CD1c-positive myeloid dendritic cell (primary cell): ENCODE data around the gene EXOC2.
A peak's percentile ranks its signal among the peaks of the same experiment; 100 is the strongest.
"Not testable (repeated sequence)": the region's sequence is repeated elsewhere in the genome, so short reads cannot be mapped to it uniquely, and the experiment has no call there.

Experiments used
- DNase-seq: peaks from one replicate; pipeline ENCODE4 v3.0.0-alpha.2; 2016; ENCODE audit errors: extremely low spot score

The EXOC2 gene

DNA sequence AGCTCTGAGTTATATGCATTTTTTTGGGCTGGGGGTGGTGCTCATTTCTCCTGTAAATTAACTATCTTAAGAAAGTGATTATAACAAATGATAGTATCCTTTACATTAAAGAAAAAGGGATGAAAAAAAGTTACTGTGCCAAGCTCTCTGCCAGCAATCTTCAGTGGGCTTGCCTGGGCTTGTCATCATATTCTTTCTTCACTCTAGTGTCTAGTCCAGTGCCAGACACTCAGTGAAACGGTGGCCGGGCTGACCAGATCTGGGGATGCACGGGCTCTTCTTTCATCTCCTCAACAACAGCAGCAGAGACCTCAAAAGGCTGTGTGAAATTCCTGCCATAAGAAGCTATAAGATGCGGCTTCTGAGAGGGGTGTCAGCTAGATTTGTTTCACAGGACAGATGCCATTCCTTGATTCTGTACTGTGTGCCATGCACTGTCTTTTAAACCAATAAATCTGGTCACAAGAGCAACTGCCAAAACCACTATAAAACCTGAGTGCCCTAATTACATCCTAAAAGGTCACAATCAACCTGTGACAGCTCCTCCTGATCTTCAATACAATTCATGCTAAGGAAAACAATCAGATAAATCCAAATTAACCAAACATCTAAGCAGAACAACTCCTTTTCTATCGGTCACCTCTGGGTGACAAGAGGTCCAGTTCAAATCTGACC, 12.1 kb downstream of the EXOC2 start:
- DNase-seq: no peak

GRCh38 chr6:680251-680650, 12.7 kb downstream of the EXOC2 start:
- no peak for DNase-seq

DNA sequence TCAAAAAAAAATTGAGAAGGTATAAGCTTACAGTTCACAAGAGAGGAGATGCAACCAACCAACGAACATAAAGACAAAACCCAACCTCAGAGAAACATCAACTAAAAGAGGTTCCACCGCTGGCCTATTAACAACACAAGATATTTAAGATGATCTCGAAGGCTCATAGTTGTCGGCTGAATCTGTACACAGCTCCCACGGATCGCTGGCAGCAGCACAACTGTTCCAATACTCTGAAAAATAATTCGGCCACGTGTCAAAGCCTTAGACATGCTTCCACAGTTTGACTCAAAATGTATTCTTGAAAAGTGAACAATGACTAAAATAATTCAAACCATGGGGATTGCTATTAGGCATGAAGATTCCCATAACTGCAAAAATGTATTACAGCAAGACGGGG, 13.7 kb downstream of the EXOC2 start:
- no peak for DNase-seq

DNA sequence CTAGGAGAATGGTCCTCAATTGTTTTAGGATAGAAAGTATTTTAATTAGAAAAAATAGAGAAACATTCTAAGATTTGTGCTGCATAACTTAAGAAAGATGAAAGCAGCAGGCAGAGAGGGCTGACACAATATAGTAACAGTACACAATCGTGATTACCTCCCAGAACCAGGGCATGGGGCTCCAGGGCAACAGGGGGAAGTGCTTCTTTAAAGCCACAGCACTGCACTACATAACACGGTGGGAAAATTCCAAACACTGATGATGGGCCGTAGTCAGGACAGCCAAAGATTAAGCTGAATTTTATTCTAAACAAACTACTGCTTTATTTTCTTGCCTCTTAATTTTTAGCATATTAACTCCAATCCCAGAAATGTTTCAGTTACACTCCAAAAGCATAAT, 14.4 kb downstream of the EXOC2 start:
- DNase-seq: no peak

GRCh38 chr6:677919-678318, 15.0 kb downstream of the EXOC2 start:
- DNase-seq: no peak

DNA sequence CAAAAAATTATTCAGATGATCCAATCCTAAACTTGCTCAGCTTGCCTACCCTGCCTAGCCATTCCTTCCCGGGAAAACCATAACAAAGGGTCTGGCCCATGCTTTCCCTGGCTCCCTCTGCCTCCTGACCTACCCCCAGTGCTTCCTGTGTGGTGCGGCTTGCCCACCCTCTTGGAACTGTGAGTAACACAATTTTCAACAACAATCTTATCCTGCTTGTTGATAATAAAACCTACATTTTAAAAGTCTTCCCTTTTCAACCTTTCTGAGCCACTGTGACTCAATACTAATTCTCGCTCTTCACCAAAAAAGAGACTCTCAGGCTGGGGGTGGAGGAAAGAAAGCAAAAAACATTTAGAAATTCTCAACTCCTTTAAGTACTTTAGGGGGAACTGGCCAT, 18.0 kb downstream of the EXOC2 start:
- no peak for DNase-seq

- no peak for DNase-seq
These were observed 18.5 kb downstream of the EXOC2 start for GRCh38 chr6:674406-674805.

DNA sequence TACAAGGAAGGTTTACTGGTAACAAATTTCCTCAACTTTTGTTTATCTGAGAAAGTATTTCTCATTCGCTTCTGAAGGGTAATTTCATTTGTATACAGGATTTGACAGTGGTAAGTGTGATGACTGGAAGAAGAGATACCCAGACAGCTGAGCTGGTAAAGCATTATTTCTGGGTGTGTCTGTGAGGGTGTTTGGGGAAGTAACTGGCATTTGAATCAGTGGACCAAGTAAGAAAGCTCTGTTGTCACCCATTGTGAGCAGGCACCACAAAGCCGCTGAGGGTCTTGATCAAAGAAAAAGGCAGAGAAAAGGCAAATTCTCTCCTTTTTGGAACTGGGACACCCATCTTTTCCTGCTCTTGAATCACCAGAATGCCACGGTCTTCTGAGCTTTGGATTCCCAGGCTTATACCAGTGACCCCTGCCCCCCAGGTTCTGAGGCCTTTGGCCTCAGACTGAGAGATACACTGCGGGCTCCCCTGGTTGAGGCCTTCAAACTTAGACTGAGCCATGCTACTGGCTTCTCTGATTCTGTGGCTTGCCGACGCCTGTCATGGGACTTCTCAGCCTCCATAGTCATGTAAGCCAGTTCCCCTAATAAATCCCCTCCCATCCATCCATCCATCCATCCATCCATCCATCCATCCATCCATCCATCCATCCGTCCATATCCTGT, 25.5 kb downstream of the EXOC2 start:
- no peak for DNase-seq

- DNase-seq: no peak
These were observed 27.3 kb downstream of the EXOC2 start for GRCh38 chr6:665403-666267.

DNA sequence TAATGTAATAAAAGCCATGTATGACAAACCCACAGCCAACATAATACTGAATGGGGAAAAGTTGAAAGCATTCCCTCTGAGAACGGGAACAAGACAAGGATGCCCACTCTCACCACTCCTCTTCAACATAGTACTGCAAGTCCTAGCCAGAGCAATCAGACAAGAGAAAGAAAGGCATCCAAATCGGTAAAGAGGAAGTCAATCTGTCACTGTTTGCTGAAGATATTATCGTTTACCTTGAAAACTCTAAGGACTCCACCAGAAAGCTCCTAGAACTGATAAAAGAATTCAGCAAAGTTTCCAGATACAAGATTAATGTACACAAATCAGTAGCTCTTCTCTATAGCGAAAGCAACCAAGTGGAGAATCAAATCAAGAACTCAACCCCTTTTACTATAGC, 29.2 kb downstream of the EXOC2 start:
- DNase-seq: not testable (repeated sequence)

DNA sequence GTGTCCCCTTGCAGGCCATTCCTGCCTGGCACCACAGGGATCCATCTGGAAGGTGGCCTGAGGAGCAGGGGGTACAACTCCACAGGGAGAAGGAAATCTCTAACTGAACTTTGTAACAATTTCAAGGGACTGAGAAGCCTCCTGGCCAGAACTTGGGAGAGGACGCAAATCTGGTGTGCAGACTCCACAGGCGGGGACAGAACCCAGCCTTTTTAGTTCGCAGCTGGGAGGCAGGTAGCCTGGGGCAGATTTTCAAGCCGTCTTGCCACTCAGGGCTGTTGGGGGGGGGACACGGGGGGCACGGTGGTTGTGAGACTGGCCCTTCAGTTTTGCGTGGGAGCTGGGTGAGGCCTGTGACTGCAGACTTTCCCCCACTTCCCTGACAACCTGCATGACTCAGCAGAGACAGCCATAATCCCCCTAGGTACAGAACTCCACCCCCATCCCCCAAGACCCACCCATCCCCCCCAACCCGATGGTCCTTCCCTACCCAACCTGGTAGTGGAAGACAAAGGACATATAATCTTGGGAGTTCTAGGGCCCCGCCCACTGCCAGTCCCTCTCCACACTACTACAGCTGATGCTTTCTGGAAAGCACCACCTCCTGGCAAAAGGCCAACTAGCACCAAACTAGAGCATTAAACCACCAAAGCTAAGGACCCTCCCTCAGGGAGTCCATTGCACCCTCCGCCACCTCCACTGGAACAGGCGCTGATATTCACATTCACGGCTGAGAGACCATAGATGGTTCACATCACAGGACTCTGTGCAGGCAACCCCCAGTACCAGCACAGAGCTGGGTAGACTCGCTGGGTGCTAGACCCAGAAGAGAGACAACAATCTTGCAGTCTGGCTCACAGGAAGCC, 33.0 kb downstream of the EXOC2 start:
- DNase-seq: no peak

DNA sequence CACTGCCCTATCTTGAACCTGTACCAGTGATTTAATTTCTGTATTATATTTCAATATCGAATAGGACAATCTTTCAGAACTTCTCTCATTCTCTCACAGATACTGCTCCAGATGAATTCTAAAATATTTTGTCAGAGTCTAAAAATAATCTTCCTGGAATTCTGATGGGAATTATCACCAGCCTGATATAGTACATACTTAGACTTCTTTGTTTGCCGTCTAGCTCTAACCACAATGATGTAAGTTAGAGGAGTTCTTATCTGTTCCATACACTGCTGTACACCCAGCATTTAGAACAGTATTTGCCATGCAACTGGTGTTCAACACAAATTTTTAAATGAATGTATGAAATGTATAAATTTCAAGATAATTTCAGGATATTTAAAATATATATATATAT, 34.7 kb downstream of the EXOC2 start:
- DNase-seq: no peak

GRCh38 chr6:657743-658142, 35.2 kb downstream of the EXOC2 start:
- no peak for DNase-seq

- no peak for DNase-seq
These were observed 36.3 kb downstream of the EXOC2 start, which contains the start of gene HUS1B for GRCh38 chr6:656460-657252. HUS1B (minus strand) TSS chr6:657100; CDS start chr6:656944, 156 bp downstream.

GRCh38 chr6:654136-654535, 38.8 kb downstream of the EXOC2 start:
- DNase-seq: no peak

GRCh38 chr6:652865-653264, 40.1 kb downstream of the EXOC2 start:
- DNase-seq: no peak

GRCh38 chr6:650098-650497, 42.8 kb downstream of the EXOC2 start:
- no peak for DNase-seq

DNA sequence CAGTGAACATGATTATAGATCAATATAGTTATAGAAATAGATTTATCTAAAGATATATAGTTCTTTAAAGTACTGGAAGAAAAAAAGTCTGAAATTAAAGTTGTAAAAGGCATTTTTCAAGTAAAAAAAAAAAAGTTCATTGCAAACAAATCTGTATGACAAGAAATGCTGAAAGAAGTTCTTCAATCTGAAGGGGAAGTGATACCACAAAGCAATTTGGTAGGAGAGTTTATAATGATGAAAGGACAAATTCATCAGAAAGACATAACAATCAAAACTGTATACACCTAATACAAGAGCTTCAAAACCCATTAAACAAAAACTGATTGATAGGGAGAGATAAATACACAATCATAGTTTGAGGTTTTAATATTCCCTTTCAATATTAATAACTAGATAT, 50.1 kb downstream of the EXOC2 start:
- peak; percentile 32 for DNase-seq

GRCh38 chr6:641225-641985, 51.5 kb downstream of the EXOC2 start:
- DNase-seq: no peak

DNA sequence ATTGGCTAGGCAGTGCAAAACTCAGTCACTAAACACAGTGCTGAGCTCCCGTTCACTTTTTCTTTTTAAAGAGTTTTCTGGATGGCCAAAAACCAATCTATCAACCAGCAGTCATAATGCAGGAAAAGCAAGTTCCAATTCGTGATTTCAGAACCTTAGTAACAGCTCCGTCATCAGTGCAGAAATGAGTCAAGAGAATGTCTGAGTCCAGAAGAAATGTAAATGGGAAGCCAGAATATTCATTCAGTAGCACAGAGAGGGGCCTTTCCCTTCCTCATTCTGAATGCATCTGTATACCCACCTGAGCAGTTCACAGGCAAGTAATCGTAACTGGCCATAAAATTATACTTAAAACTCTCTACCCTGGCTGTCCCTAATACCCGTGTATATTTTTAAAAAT, 56.5 kb downstream of the EXOC2 start:
- no peak for DNase-seq
